CD14-positive monocyte (primary cell): ENCODE results near the gene AKAP3. TPM values are rescaled to one million over a fixed set of nuclear protein-coding genes. Genes with fewer than 3 reads are reported as not detected.

Source experiments
- DNase-seq, 3 donors: peaks; one replicate each; pipeline ENCODE4 v3.0.0-alpha.2; 2011 to 2022
- H2AFZ ChIP-seq: 2 replicates; pipeline ENCODE4 v1.6.0; 2012; ENCODE audit warnings: mild to moderate bottlenecking, low read depth, low read length, inconsistent platforms; ENCODE audit not compliant: insufficient read depth, poor library complexity, severe bottlenecking
- H3K27ac ChIP-seq, 2 donors: 1 replicate in 1 of 2; 2 replicates in 1 of 2; pipeline ENCODE4 v1.5.1; 2012 to 2013; ENCODE audit warnings: low read length in 2 of 2, control low read depth in 1 of 2, inconsistent platforms in 1 of 2, low read depth in 1 of 2, mild to moderate bottlenecking in 1 of 2
- H3K27me3 ChIP-seq, 2 donors: one replicate each; pipeline versions ENCODE4 v1.6.0 to v1.6.1; 2011 to 2013; ENCODE audit warnings: low read length in 2 of 2; ENCODE audit not compliant: control insufficient read depth in 2 of 2, insufficient read depth in 2 of 2
- H3K36me3 ChIP-seq, 2 donors: replicated peaks in 1 of 2; 1 replicate in 1 of 2; 2 replicates in 1 of 2; pipeline versions ENCODE4 v1.5.1 to v1.6.1; 2012 to 2013; ENCODE audit warnings: low read length in 2 of 2, control low read depth in 1 of 2, inconsistent platforms in 1 of 2, mild to moderate bottlenecking in 1 of 2; ENCODE audit not compliant: insufficient read depth in 2 of 2, control insufficient read depth in 1 of 2
- H3K4me1 ChIP-seq, 2 donors: 1 replicate in 1 of 2; 2 replicates in 1 of 2; pipeline versions ENCODE4 v1.5.1 to v1.6.1; 2012 to 2013; ENCODE audit warnings: low read length in 2 of 2, control low read depth in 1 of 2, inconsistent platforms in 1 of 2, mild to moderate bottlenecking in 1 of 2, moderate library complexity in 1 of 2; ENCODE audit not compliant: insufficient read depth in 2 of 2, control insufficient read depth in 1 of 2
- H3K4me2 ChIP-seq: replicated peaks from 2 replicates; pipeline ENCODE3; 2012; ENCODE audit warnings: low read length, moderate library complexity, mild to moderate bottlenecking; ENCODE audit not compliant: poor library complexity, severe bottlenecking; ENCODE audit errors: extremely low read depth
- H3K4me3 ChIP-seq, 3 experiments: fragments of 200-600 bp in 1 of 3; sonication (generic) in 1 of 3; replicated peaks in 1 of 3; 1 replicate in 2 of 3; 2 replicates in 1 of 3; pipeline ENCODE4 v1.5.1; 2011 to 2013; ENCODE audit warnings: low read length in 3 of 3, mild to moderate bottlenecking in 3 of 3, control low read depth in 2 of 3, low read depth in 2 of 3, inconsistent platforms in 1 of 3, moderate library complexity in 1 of 3
- H3K79me2 ChIP-seq: 2 replicates; pipeline ENCODE4 v1.6.0; 2012; ENCODE audit warnings: mild to moderate bottlenecking, control low read depth, inconsistent platforms, low read length, moderate library complexity; ENCODE audit not compliant: insufficient read depth
- H3K9ac ChIP-seq: 2 replicates; pipeline ENCODE4 v1.6.0; 2017; ENCODE audit warnings: low read length, mild to moderate bottlenecking; ENCODE audit not compliant: insufficient read depth, poor library complexity, severe bottlenecking
- H3K9me3 ChIP-seq, 2 donors: replicated peaks in 1 of 2; 1 replicate in 1 of 2; 2 replicates in 1 of 2; pipeline versions ENCODE4 v1.5.1 to v1.6.1; 2012 to 2013; ENCODE audit warnings: low read length in 2 of 2, control low read depth in 1 of 2; ENCODE audit not compliant: control insufficient read depth in 1 of 2, insufficient read depth in 1 of 2
- H4K20me1 ChIP-seq: 2 replicates; pipeline ENCODE4 v1.6.0; 2012; ENCODE audit warnings: mild to moderate bottlenecking, low read length, control low read depth, moderate library complexity; ENCODE audit not compliant: insufficient read depth
- H3K27ac Mint-ChIP-seq, 7 donors: one replicate each; pipeline ENCODE4 v1.8.0; 2020; ENCODE audit warnings: mild to moderate bottlenecking in 7 of 7, mixed read lengths in 7 of 7, moderate library complexity in 6 of 7, inconsistent platforms in 2 of 7
- H3K27me3 Mint-ChIP-seq, 3 donors: one replicate each; pipeline ENCODE4 v1.8.0; 2021 to 2022; ENCODE audit warnings: low read depth in 3 of 3, mild to moderate bottlenecking in 3 of 3, mixed read lengths in 3 of 3, moderate library complexity in 3 of 3, inconsistent platforms in 1 of 3
- H3K36me3 Mint-ChIP-seq, 2 donors: one replicate each; pipeline ENCODE4 v1.8.0; 2020; ENCODE audit warnings: mixed read lengths in 2 of 2, inconsistent platforms in 1 of 2, mild to moderate bottlenecking in 1 of 2
- H3K4me1 Mint-ChIP-seq: one replicate; pipeline ENCODE4 v1.8.0; 2020; ENCODE audit warnings: mild to moderate bottlenecking, mixed read lengths
- H3K4me3 Mint-ChIP-seq, 2 donors: one replicate each; pipeline ENCODE4 v1.8.0; 2020; ENCODE audit warnings: mild to moderate bottlenecking in 2 of 2, mixed read lengths in 2 of 2, moderate library complexity in 1 of 2
- H3K9me3 Mint-ChIP-seq, 7 donors: one replicate each; pipeline ENCODE4 v1.8.0; 2020 to 2022; ENCODE audit warnings: mixed read lengths in 7 of 7, mild to moderate bottlenecking in 6 of 7, moderate library complexity in 6 of 7, inconsistent platforms in 2 of 7
- WGBS: methylation state at CpG from one replicate; pipeline ENCODE4 v1.1.5; 2013; ENCODE audit warnings: missing lambda C conversion rate; ENCODE audit not compliant: insufficient coverage; 5-methylcytosine and 5-hydroxymethylcytosine counted together
- intact Hi-C, 2 donors: fragments of 100-400 bp; cut with micrococcal nuclease; formaldehyde crosslinking; loops; one replicate each; pipeline versions ENCODE4 v1.15.0 to v1.15.1; 2023
- polyA plus RNA-seq, 3 donors: library from polyadenylated mRNA; depleted of rRNA in 1 of 3; unstranded in 2 of 3; stranded (reverse) in 1 of 3; fragments of 300-500 nt in 2 of 3; fragments of >200 nt in 1 of 3; fragmentation: Illumina TruSeq in 2 of 3; gene quantifications; 1 replicate in 2 of 3; 2 replicates in 1 of 3; pipeline ENCODE4 v1.2.3, GENCODE V29; 2012 to 2021
- TF ChIP-seq, protein P1 (sequence below): fragments of 200-600 bp; IDR thresholded peaks from one replicate; pipeline ENCODE4 v1.8.0; 2022; ENCODE audit warnings: antibody characterized with exemption, mild to moderate bottlenecking

AKAP3 gene
- polyA plus RNA-seq, 3 donors, result 0.08 TPM; not detected in 2

DNA sequence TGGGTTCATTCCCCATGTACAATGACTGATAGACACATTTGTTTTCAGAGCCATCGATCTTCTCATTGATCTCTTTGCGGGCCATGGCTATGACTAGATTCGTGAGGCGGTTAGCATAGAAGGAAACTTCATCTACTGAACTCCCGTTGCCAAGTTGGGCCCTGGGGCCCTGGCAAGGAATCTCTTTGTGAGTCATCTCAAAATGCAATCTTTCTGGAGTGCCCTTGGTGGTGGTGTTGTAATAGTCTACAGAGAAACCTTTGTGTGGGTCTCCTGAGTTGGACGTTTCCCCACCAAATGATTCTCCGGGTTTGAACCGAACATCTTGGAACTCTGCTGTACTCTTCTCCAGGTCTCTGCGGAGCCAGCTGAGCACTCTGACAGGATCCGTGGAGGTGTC, 20.4 kb downstream of the AKAP3 start:
- Histone ChIP-seq H3K4me2 (no peak overlapping the region), H3K36me3 (no peaks in the 10 kb centered on the region), H3K79me2 (no peaks in the 10 kb centered on the region), H3K9me3 (no peaks in the 10 kb centered on the region), H3K4me1 (no peaks in the 10 kb centered on the region), H2AFZ (no peak overlapping the region), H3K9ac (no peak overlapping the region), H3K27ac (no peak overlapping the region), H3K4me3 (no peak overlapping the region), H4K20me1 (no peaks in the 10 kb centered on the region), H3K27me3 (peaks cover 0 to 3% of the 10 kb centered on the region in 2 donors)
- DNase-seq, result no peak
- intact Hi-C loops, result no loop called here
- H3K27me3 Mint-ChIP-seq, result peaks cover 6 to 14% (median 7%) of the 10 kb centered on the region in 3 donors
- 100% methylated on average over 4 of the region's 10 CpGs for WGBS
- TF ChIP-seq, protein P1, sequence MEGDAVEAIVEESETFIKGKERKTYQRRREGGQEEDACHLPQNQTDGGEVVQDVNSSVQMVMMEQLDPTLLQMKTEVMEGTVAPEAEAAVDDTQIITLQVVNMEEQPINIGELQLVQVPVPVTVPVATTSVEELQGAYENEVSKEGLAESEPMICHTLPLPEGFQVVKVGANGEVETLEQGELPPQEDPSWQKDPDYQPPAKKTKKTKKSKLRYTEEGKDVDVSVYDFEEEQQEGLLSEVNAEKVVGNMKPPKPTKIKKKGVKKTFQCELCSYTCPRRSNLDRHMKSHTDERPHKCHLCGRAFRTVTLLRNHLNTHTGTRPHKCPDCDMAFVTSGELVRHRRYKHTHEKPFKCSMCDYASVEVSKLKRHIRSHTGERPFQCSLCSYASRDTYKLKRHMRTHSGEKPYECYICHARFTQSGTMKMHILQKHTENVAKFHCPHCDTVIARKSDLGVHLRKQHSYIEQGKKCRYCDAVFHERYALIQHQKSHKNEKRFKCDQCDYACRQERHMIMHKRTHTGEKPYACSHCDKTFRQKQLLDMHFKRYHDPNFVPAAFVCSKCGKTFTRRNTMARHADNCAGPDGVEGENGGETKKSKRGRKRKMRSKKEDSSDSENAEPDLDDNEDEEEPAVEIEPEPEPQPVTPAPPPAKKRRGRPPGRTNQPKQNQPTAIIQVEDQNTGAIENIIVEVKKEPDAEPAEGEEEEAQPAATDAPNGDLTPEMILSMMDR, result no peak
- no peak overlapping the region for H3K27ac Mint-ChIP-seq
- H3K4me3 Mint-ChIP-seq, result no peak overlapping the region
- H3K9me3 Mint-ChIP-seq, result no peaks in the 10 kb centered on the region
- no peaks in the 10 kb centered on the region for H3K36me3 Mint-ChIP-seq
- no peaks in the 10 kb centered on the region for H3K4me1 Mint-ChIP-seq

DNA sequence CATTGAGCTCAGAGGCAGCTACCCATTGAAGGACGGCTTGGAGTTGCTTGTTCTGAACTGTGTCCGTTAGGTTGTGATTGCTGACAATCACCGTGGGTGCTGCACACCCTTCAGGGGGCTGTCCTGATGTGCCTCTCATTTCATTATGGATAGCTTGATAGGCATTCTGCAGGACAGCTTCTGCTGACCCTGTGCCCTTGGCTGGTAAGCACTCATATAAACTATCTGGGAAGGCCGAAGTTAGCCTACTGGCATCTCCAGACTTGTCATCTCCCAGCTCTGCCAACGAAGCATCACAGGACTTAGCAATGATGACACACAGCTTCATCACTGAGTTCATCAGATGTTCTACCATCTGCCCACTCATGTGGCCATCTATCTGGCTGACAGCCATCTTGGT, 22.3 kb downstream of the AKAP3 start:
- Histone ChIP-seq H3K9ac (no peak overlapping the region), H3K79me2 (no peaks in the 10 kb centered on the region), H4K20me1 (no peaks in the 10 kb centered on the region), H2AFZ (no peak overlapping the region), H3K27me3 (peaks cover 0 to 3% of the 10 kb centered on the region in 2 donors), H3K36me3 (no peaks in the 10 kb centered on the region), H3K4me3 (no peak overlapping the region), H3K27ac (no peak overlapping the region), H3K9me3 (no peaks in the 10 kb centered on the region), H3K4me2 (no peak overlapping the region), H3K4me1 (no peaks in the 10 kb centered on the region)
- Mint-ChIP-seq H3K4me1 (no peaks in the 10 kb centered on the region), H3K36me3 (no peaks in the 10 kb centered on the region), H3K27ac (no peak overlapping the region), H3K9me3 (peaks cover 0 to 4% (median 0%) of the 10 kb centered on the region in 7 donors), H3K4me3 (no peak overlapping the region), H3K27me3 (peaks cover 6 to 17% (median 6%) of the 10 kb centered on the region in 3 donors)
- DNase-seq, result no peak
- WGBS, result 86% methylated on average over 4 of the region's 5 CpGs
- TF ChIP-seq, protein P1, result no peak
- intact Hi-C loops, result no loop called here
